Esophagus mucosa (tissue), 1 donor: ENCODE results near the gene EFHC1. TPM values are rescaled to one million over a fixed set of nuclear protein-coding genes. Genes with fewer than 3 reads are reported as not detected.
A peak's percentile ranks its signal among the peaks of the same experiment; 100 is the strongest.

ENCODE experiments used
- ATAC-seq: fragments of 200-7000 bp; cut with Tn5 transposase; one replicate; pipeline ENCODE4 v1.9.1; 2020
- total RNA-seq: library from RNA; stranded (reverse); gene quantifications from one replicate; pipeline ENCODE4 v1.2.4, GENCODE V29; 2023
- donor health status: DM: yes; HTN: yes; CAD: no.

EFHC1 gene
- total RNA-seq, 1 donor from 2014 or later = 10.8 TPM

GRCh38 chr6:52558266-52559000 is 138.3 kb downstream of the EFHC1 start:
- no peak for ATAC-seq

GRCh38 chr6:52560462-52560861 is 140.3 kb downstream of the EFHC1 start:
- ATAC-seq = no peak

GRCh38 chr6:52562911-52563310 is 142.8 kb downstream of the EFHC1 start:
- ATAC-seq = no peak

- ATAC-seq = no peak
Measured at GRCh38 chr6:52564856-52565255, 144.7 kb downstream of the EFHC1 start.

- ATAC-seq = no peak
Measured at GRCh38 chr6:52566201-52566600, 146.1 kb downstream of the EFHC1 start.

- peak; percentile 56 for ATAC-seq
Measured at GRCh38 chr6:52566853-52567279, 146.7 kb downstream of the EFHC1 start.

- ATAC-seq = no peak
Measured at GRCh38 chr6:52568320-52568719, 148.2 kb downstream of the EFHC1 start.

GRCh38 chr6:52570291-52570700 is 150.2 kb downstream of the EFHC1 start:
- ATAC-seq = no peak

GRCh38 chr6:52571099-52571755 is 151.1 kb downstream of the EFHC1 start:
- no peak for ATAC-seq

GRCh38 chr6:52572536-52572935 is 152.4 kb downstream of the EFHC1 start:
- ATAC-seq = no peak

- ATAC-seq = no peak
Measured at GRCh38 chr6:52573295-52573694, 153.2 kb downstream of the EFHC1 start.

Other genes with a start within 250 kb of the EFHC1 start
- not detected for gene IL17A, start 234.0 kb upstream of the EFHC1 start, total RNA-seq
- 0.20 TPM for gene IL17F, start 175.8 kb upstream of the EFHC1 start, total RNA-seq
- gene MCM3, start 135.6 kb upstream of the EFHC1 start, total RNA-seq = 30.3 TPM
- gene PAQR8, start 58.2 kb upstream of the EFHC1 start, total RNA-seq = 3.5 TPM
- 3.5 TPM for gene TRAM2, start 156.7 kb downstream of the EFHC1 start, total RNA-seq